Right lobe of liver (tissue), 6 donors: ENCODE data around the gene TRIM2. TPM values are rescaled to one million over a fixed set of nuclear protein-coding genes. Genes with fewer than 3 reads are reported as not detected.

ENCODE experiments used
- ATAC-seq, 4 donors: fragments of 200-7000 bp; cut with Tn5 transposase; one replicate each; pipeline ENCODE4 v1.9.1; 2020; ENCODE audit warnings: mild to moderate bottlenecking in 4 of 4, moderate library complexity in 4 of 4
- DNase-seq, 3 donors: peaks; one replicate each; pipeline ENCODE4 v3.0.0-alpha.2; 2020
- H3K27ac ChIP-seq, 3 donors: fragments of 200-600 bp; one replicate each; pipeline ENCODE4 v1.8.0; 2022
- H3K27me3 ChIP-seq, 2 donors: fragments of 200-600 bp; one replicate each; pipeline ENCODE4 v1.8.0; 2022
- H3K36me3 ChIP-seq, 4 donors: fragments of 200-600 bp; sonication (generic) in 1 of 4; one replicate each; pipeline versions ENCODE4 v1.5.1 to v1.8.0; 2017 to 2022; ENCODE audit warnings: control low read depth in 1 of 4
- H3K4me1 ChIP-seq, 4 donors: fragments of 200-600 bp; sonication (generic) in 1 of 4; one replicate each; pipeline versions ENCODE4 v1.5.1 to v1.8.0; 2017 to 2022; ENCODE audit warnings: control low read depth in 1 of 4
- H3K4me3 ChIP-seq, 3 donors: fragments of 200-600 bp; one replicate each; pipeline ENCODE4 v1.8.0; 2022
- H3K9me3 ChIP-seq, 4 donors: fragments of 200-600 bp; sonication (generic) in 1 of 4; one replicate each; pipeline versions ENCODE4 v1.5.1 to v1.8.0; 2017 to 2022; ENCODE audit warnings: control low read depth in 1 of 4
- CTCF ChIP-seq, 4 donors: fragments of 200-600 bp in 3 of 4; fragments of 450-650 bp in 1 of 4; IDR thresholded peaks; one replicate each; pipeline versions ENCODE4 v1.5.1 to v1.8.0; 2016 to 2022; ENCODE audit warnings: antibody characterized with exemption in 4 of 4, mild to moderate bottlenecking in 2 of 4
- POLR2A ChIP-seq: fragments of 450-650 bp; IDR thresholded peaks from one replicate; pipeline ENCODE4 v1.6.1; 2017; ENCODE audit warnings: antibody characterized with exemption, mild to moderate bottlenecking
- WGBS: methylation state at CpG from one replicate; pipeline ENCODE4 v1.1.6; 2018; ENCODE audit warnings: low coverage, low lambda C conversion rate; ENCODE audit not compliant: insufficient coverage; ENCODE audit errors: missing lambda C conversion rate; 5-methylcytosine and 5-hydroxymethylcytosine counted together
- intact Hi-C, 2 donors: fragments of 100-400 bp; cut with DNase I; formaldehyde crosslinking; loops; one replicate each; pipeline versions ENCODE4 v1.11.2 to v1.14.1; 2022
- total RNA-seq, 6 experiments: library from RNA; depleted of rRNA in 2 of 6; stranded (reverse); fragments of >200 nt in 2 of 6; fragmentation: NEBNext Ultra II Directional in 3 of 6; extraction: Animal tissue kit (Norgen Biotek cat#: 25700) in 3 of 6; gene quantifications; one replicate each; pipeline versions ENCODE4 v1.1.0 to v1.2.4, GENCODE V29; 2016 to 2023
- donor health status: DM: no; HTN: yes; CAD: no.
- donor health status: DM: no; HTN: no; CAD: no.
- donor health status: DM: no; HTN: no; CAD: no.
- donor health status: DM: no; HTN: yes; CAD: no.
- donor health status: DM: no; HTN: yes; CAD: no.

The TRIM2 gene
- total RNA-seq, 6 experiments from 2014 or later = 8.9 to 17.5 (median 10.0) TPM

- no peak overlapping the region for H3K4me3 ChIP-seq
- H3K27ac ChIP-seq = no peak overlapping the region
- peak; percentile 32 to 49 (median 45) for TF ChIP-seq CTCF (IDR thresholded peaks at IDR 0.05)
- no peak for TF ChIP-seq POLR2A
- no peaks in the 10 kb centered on the region for H3K9me3 ChIP-seq
- WGBS = 37% methylated on average over 3 of the region's 3 CpGs
- H3K4me1 ChIP-seq = peaks cover 0 to 17% (median 10%) of the 10 kb centered on the region in 4 donors
- DNase-seq (peak in 2 of 3 donors; percentile 38 to 48), ATAC-seq (peak; percentile 74 to 89 (median 82))
- intact Hi-C loops = no loop called here
- H3K36me3 ChIP-seq = no peaks in the 10 kb centered on the region
- H3K27me3 ChIP-seq = no peaks in the 10 kb centered on the region
Observed at GRCh38 chr4:153232768-153233167, 28.5 kb downstream of the TRIM2 start.

- Histone ChIP-seq H3K27ac (no peak overlapping the region), H3K4me3 (no peak overlapping the region), H3K27me3 (no peaks in the 10 kb centered on the region), H3K36me3 (no peaks in the 10 kb centered on the region), H3K9me3 (no peaks in the 10 kb centered on the region), H3K4me1 (peaks cover 0 to 17% (median 10%) of the 10 kb centered on the region in 4 donors)
- TF ChIP-seq POLR2A (no peak), CTCF (IDR thresholded peaks at IDR 0.05) (no peak)
- ATAC-seq (peak; percentile 79 to 95 (median 86)), DNase-seq (peak in 1 of 3 donors; percentile 58)
- 46% methylated on average over 5 of the region's 5 CpGs for WGBS
- intact Hi-C loops = no loop called here
Observed at GRCh38 chr4:153233761-153234371, 29.6 kb downstream of the TRIM2 start.

- 66% methylated on average over 2 of the region's 2 CpGs for WGBS
- H3K4me3 ChIP-seq = no peak overlapping the region
- H3K4me1 ChIP-seq = peaks cover 0 to 17% (median 10%) of the 10 kb centered on the region in 4 donors
- ATAC-seq (no peak), DNase-seq (no peak)
- no peak overlapping the region for H3K27ac ChIP-seq
- TF ChIP-seq POLR2A (no peak), CTCF (IDR thresholded peaks at IDR 0.05) (no peak)
- intact Hi-C loops = no loop called here
- no peaks in the 10 kb centered on the region for H3K36me3 ChIP-seq
- H3K9me3 ChIP-seq = no peaks in the 10 kb centered on the region
- no peaks in the 10 kb centered on the region for H3K27me3 ChIP-seq
Observed at GRCh38 chr4:153234885-153235284, 30.6 kb downstream of the TRIM2 start.

- Histone ChIP-seq H3K4me1 (peaks cover 0 to 13% (median 9%) of the 10 kb centered on the region in 4 donors), H3K36me3 (no peaks in the 10 kb centered on the region), H3K27me3 (no peaks in the 10 kb centered on the region), H3K27ac (no peak overlapping the region), H3K9me3 (no peaks in the 10 kb centered on the region), H3K4me3 (no peak overlapping the region)
- ATAC-seq (peak in 2 of 4 donors; percentile 14 to 40), DNase-seq (no peak)
- TF ChIP-seq POLR2A (no peak), CTCF (IDR thresholded peaks at IDR 0.05) (no peak)
- intact Hi-C loops = no loop called here
- 50% methylated on average over 5 of the region's 5 CpGs for WGBS
Observed at GRCh38 chr4:153238135-153238919, 34.1 kb downstream of the TRIM2 start.
